Prostate gland (tissue), 2 donors: Measurements from ENCODE around the gene FNDC3B. TPM values are rescaled to one million over a fixed set of nuclear protein-coding genes. Genes with fewer than 3 reads are reported as not detected.

ENCODE experiments used
- DNase-seq: peaks from one replicate; pipeline ENCODE4 v3.0.0-alpha.2; 2019; ENCODE audit warnings: low spot score
- H3K27ac ChIP-seq, 2 donors: fragments of 200-600 bp; sonication (generic); 2 replicates each; pipeline ENCODE4 v1.5.1; 2017 to 2019
- H3K27me3 ChIP-seq: fragments of 200-600 bp; sonication (generic); replicated peaks from 2 replicates; pipeline ENCODE4 v1.5.1; 2019; ENCODE audit not compliant: insufficient read depth
- H3K36me3 ChIP-seq, 2 donors: fragments of 200-600 bp; sonication (generic); 1 replicate in 1 of 2; 2 replicates in 1 of 2; pipeline versions ENCODE4 v1.5.1 to v1.8.1; 2017 to 2019
- H3K4me1 ChIP-seq: fragments of 200-600 bp; sonication (generic); replicated peaks from 2 replicates; pipeline ENCODE4 v1.5.1; 2019
- H3K4me3 ChIP-seq, 2 donors: fragments of 200-600 bp; sonication (generic); 2 replicates each; pipeline ENCODE4 v1.5.1; 2017 to 2019
- H3K9me3 ChIP-seq: fragments of 200-600 bp; sonication (generic); 2 replicates; pipeline ENCODE4 v1.5.1; 2017
- CTCF ChIP-seq, 4 experiments: fragments of 200-600 bp in 2 of 4; fragments of 450-650 bp in 2 of 4; sonication (generic) in 2 of 4; IDR thresholded peaks; 1 replicate in 3 of 4; 2 replicates in 1 of 4; pipeline ENCODE4 v1.5.1; 2016 to 2019; ENCODE audit warnings: antibody characterized with exemption in 4 of 4, mild to moderate bottlenecking in 2 of 4, moderate library complexity in 2 of 4
- POLR2A ChIP-seq: fragments of 450-650 bp; IDR thresholded peaks from one replicate; pipeline ENCODE4 v1.6.1; 2016; ENCODE audit warnings: antibody characterized with exemption, mild to moderate bottlenecking
- POLR2AphosphoS5 ChIP-seq: sonication (generic); formaldehyde crosslinking; IDR thresholded peaks from one replicate; pipeline ENCODE4 v1.6.1; 2017; ENCODE audit warnings: antibody characterized with exemption
- WGBS: methylation state at CpG from one replicate; pipeline ENCODE4 v1.1.5; 2018; 5-methylcytosine and 5-hydroxymethylcytosine counted together
- intact Hi-C: fragments of 100-400 bp; cut with DNase I; formaldehyde crosslinking; loops from one replicate; pipeline ENCODE4 v1.14.2; 2022
- total RNA-seq, 2 donors: library from RNA; depleted of rRNA; stranded (reverse); fragments of >200 nt; gene quantifications; one replicate each; pipeline ENCODE4 v1.1.0, GENCODE V29; 2016

Gene FNDC3B
- total RNA-seq, 2 donors from 2014 or later, result 35.9 to 62.4 TPM

- intact Hi-C loops, result no loop called here
- TF ChIP-seq CTCF (IDR thresholded peaks at IDR 0.05) (no peak), POLR2A (no peak), POLR2AphosphoS5 (no peak)
- no peaks in the 10 kb centered on the region for H3K36me3 ChIP-seq
- no peak overlapping the region for H3K27ac ChIP-seq
- DNase-seq, result no peak
- H3K9me3 ChIP-seq, result no peaks in the 10 kb centered on the region
- no peak overlapping the region for H3K4me3 ChIP-seq
- 97% methylated on average over 5 of the region's 5 CpGs for WGBS
- no peaks in the 10 kb centered on the region for H3K27me3 ChIP-seq
- H3K4me1 ChIP-seq, result no peaks in the 10 kb centered on the region
Measured at GRCh38 chr3:172226831-172227230, 187.5 kb downstream of the FNDC3B start.

DNA sequence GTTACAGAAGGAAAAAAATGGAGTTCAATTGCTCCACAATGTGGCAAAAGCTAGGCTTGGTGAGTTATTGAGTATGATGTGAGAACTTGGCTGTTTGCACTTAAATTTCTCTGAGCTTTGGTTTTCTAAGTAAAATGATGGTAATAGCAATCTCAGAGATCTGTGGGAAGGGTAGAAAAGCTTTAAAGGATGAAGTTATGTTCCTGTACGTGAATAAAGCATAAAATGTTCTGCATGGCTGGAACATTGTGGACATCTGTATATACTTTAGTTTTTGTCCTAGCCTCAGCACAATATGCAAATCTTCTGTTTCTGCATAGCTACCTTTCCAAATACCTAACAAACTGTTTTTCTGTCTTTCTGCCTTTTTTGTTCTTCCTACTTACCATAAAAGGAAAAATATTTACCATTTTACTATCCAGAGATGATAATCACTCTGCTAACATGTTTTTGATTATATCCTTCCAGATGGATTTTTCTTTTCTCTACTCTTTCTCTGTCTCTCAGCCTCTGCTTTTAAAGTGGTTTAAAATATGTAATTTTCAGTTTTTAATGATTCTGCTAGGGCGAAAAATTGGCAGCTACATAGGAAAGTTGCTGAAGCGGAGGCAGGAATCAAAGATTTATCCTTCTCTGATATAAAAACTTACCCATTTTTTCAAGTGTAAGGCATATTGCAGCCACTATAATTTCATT lies 188.1 kb downstream of the FNDC3B start:
- no peak for TF ChIP-seq POLR2AphosphoS5
- no peak for TF ChIP-seq POLR2A
- no peak for TF ChIP-seq CTCF (IDR thresholded peaks at IDR 0.05)
- Histone ChIP-seq H3K36me3 (no peaks in the 10 kb centered on the region), H3K27ac (no peak overlapping the region), H3K9me3 (no peaks in the 10 kb centered on the region), H3K27me3 (no peaks in the 10 kb centered on the region), H3K4me3 (no peak overlapping the region), H3K4me1 (no peaks in the 10 kb centered on the region)
- whole genome bisulfite sequencing, result 76% methylated on average over 3 of the region's 3 CpGs
- no peak for DNase-seq
- intact Hi-C loops, result no loop called here

- intact Hi-C loops, result no loop called here
- no peak overlapping the region for H3K27ac ChIP-seq
- H3K4me3 ChIP-seq, result no peak overlapping the region
- DNase-seq, result no peak
- 66% methylated on average over 2 of the region's 2 CpGs for WGBS
- H3K27me3 ChIP-seq, result no peaks in the 10 kb centered on the region
- no peaks in the 10 kb centered on the region for H3K4me1 ChIP-seq
- no peaks in the 10 kb centered on the region for H3K9me3 ChIP-seq
- no peak for TF ChIP-seq POLR2A
- no peak for TF ChIP-seq POLR2AphosphoS5
- TF ChIP-seq CTCF (IDR thresholded peaks at IDR 0.05), result no peak
- H3K36me3 ChIP-seq, result no peaks in the 10 kb centered on the region
Measured at GRCh38 chr3:172228036-172228415, 188.6 kb downstream of the FNDC3B start.

DNA sequence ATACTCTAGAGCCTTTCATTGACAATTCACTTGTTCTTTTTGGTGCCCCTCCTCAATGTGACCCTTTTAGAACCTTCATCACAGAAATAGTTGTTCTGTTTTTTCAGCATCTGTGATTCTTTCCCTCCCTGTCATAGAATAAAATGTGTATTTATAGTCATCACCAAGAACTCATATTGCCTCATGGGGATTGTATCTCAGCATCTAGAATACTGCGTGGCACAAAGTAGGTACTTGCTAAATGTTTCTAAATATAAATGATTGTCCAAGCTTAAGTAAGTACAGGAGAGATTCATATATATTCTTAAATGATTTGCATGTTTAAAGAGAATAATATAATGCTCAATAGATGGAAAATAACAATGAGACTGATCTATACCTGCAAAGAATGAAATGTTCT lies 190.1 kb downstream of the FNDC3B start:
- intact Hi-C loops, result no loop called here
- WGBS, result 91% methylated on average over 1 of the region's 1 CpG
- H3K4me1 ChIP-seq, result no peaks in the 10 kb centered on the region

More for the DNA sequence above, 190.1 kb downstream of the FNDC3B start:
- Histone ChIP-seq H3K27me3 (no peaks in the 10 kb centered on the region), H3K27ac (no peak overlapping the region), H3K36me3 (no peaks in the 10 kb centered on the region), H3K9me3 (no peaks in the 10 kb centered on the region), H3K4me3 (no peak overlapping the region)
- no peak for DNase-seq
- no peak for TF ChIP-seq POLR2A
- TF ChIP-seq POLR2AphosphoS5, result no peak
- TF ChIP-seq CTCF (IDR thresholded peaks at IDR 0.05), result no peak
